ENCODE data around the gene C6orf52. TPM values are rescaled to one million over a fixed set of nuclear protein-coding genes. Genes with fewer than 3 reads are reported as not detected.

Gene C6orf52
- total and polyA plus RNA-seq, 2 of the 13 experiments (the other 11 are each of a cell fraction or from before 2014, with no cell fraction given) = 0.50 to 0.53 TPM

GRCh38 chr6:10722570-10722819 lies 28.1 kb upstream of the C6orf52 start (continued):
- TF ChIP-seq ZHX2 (IDR thresholded peaks at IDR 0.05; ENCODE audit: low read depth) (no peak), ZHX2 (CRISPR knock-in tag; IDR thresholded peaks at IDR 0.05; ENCODE audit: borderline replicate concordance) (no peak; the same call in 1 of the 2 replicates), PCBP2 (optimal IDR thresholded peaks at IDR 0.05; ENCODE audit: low read depth, low read length, poor library complexity, severe bottlenecking) (peak; percentile 17), PAX8 (CRISPR knock-in tag; IDR thresholded peaks at IDR 0.05; ENCODE audit: borderline replicate concordance) (peak; percentile 29; the same call in 1 of the 2 replicates), TEF (CRISPR knock-in tag; IDR thresholded peaks at IDR 0.05) (0 out of 2 replicates have a peak, but pooled peaks have one; percentile 25), ONECUT2 (CRISPR knock-in tag; IDR thresholded peaks at IDR 0.05) (0 out of 2 replicates have a peak, but pooled peaks have one; percentile 6)
